HG03558 (cell line): ENCODE data around the gene SBNO2.
A peak's percentile ranks its signal among the peaks of the same experiment; 100 is the strongest.
"Not testable (repeated sequence)": the region's sequence is repeated elsewhere in the genome, so short reads cannot be mapped to it uniquely, and the experiment has no call there.

Experiments
- ATAC-seq: cut with Tn5 transposase; IDR thresholded peaks from one replicate; pipeline ENCODE4 v1.9.1; 2021; ENCODE audit warnings: moderate number of reproducible peaks; ENCODE audit not compliant: unreplicated experiment; ENCODE audit errors: extremely low read depth

SBNO2 gene

GRCh38 chr19:1206864-1207450, 32.9 kb upstream of the SBNO2 start:
- ATAC-seq = no peak

GRCh38 chr19:1206150-1206863, 32.2 kb upstream of the SBNO2 start:
- ATAC-seq = no peak

- ATAC-seq = peak; percentile 73
These were observed 31.3 kb upstream of the SBNO2 start, which contains the start of gene STK11 for GRCh38 chr19:1205114-1206099. STK11 (plus strand) TSS chr19:1205778; CDS start chr19:1206914, 1,136 bp downstream.

DNA sequence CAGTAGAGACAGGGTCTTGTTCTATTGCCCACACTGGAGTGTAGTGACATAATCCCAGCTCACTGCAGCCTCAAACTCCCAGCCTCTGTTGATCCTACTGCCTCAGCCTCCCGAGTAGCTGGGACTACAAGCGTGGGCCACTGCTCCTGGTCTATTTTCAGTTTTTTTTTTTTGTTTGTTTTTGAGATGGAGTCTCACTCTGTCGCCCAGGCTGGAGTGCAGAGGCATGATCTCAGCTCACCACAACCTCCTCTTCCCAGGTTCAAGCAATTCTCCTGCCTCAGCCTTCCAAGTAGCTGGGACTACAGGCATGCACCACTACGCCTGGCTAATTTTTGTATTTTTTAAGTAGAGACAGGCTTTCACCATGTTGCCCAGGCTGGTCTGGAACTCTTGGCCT, 26.5 kb upstream of the SBNO2 start:
- not testable (repeated sequence) for ATAC-seq

- no peak for ATAC-seq
These were observed 25.5 kb upstream of the SBNO2 start for GRCh38 chr19:1199531-1199930.

DNA sequence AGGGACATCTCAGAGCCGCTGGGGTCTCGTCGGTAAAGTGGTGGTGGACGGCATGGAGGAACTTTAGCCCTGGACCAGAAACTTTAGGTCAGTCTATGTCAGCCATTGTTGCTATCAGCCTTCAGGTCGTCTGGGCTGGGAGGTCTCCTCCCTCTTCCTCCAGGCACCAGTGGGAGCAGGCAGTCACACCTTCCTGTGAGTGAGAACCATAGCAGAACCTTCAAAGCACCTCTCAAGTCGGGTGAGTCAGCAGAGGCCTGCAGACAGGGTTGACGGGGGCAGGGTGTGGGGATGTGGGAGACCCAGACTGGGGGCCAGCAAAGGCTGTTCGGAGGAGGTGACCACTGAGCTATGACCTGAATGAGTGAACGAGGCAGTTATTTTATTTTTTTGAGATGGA, 15.4 kb upstream of the SBNO2 start:
- no peak for ATAC-seq

- ATAC-seq = no peak
These were observed 9.6 kb upstream of the SBNO2 start for GRCh38 chr19:1183543-1184172.

DNA sequence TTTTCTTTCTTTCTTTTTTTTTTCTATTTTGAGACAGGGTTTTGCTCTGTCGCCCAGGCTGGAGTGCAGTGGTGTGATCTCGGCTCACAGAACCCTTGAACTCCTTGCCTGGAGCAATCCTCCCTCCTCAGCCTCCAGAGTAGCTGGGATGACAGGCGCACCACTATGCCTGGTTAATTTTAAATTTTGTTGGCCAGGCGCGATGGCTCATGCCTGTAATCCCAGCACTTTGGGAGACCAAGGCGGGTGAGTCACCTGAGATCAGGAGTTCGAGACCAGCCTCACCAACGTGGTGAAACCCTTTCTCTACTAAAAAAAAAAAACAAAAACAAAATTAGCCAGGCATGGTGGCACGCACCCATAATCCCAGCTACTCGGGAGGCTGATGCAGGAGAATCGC, 8.7 kb upstream of the SBNO2 start:
- ATAC-seq = no peak

DNA sequence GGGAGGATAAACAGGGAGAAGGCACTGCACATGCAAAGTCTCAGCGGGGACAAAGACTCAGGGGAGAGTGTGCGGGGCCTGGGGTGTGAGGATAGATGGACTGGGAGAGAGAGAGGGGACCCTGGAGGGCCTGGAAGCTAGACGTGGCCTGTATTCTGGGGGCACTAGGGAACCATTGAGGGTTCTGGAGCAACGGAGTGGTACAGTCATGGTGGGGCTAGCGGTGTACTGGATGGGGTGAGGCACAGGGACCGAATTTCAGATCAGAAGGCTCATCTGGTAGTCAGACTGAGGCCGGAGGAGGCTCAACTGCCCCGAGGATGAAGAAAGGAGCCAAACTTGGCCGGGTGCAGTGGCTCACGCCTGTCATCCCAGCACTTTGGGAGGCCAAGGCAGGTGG, 8.0 kb upstream of the SBNO2 start:
- no peak for ATAC-seq

DNA sequence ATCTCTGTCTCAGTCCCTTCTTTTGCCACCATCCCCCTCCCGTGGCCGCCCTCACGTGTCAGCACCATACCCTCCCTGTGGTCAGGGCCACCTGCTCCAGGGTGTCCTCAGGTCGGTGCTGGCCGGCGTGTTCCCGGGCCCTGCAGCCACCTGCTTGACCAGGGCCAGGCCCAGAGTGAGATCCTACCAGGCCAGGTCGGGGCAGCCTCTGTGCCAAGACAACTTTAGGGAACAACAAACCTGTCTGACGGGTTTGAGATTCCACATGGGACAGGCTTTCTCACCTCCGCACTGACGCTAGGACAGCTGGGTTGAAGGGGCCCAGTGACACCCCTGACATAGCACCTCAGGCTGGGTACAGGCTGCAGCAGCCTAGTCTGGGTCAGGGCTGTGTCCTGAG, 7.5 kb upstream of the SBNO2 start:
- ATAC-seq = no peak

DNA sequence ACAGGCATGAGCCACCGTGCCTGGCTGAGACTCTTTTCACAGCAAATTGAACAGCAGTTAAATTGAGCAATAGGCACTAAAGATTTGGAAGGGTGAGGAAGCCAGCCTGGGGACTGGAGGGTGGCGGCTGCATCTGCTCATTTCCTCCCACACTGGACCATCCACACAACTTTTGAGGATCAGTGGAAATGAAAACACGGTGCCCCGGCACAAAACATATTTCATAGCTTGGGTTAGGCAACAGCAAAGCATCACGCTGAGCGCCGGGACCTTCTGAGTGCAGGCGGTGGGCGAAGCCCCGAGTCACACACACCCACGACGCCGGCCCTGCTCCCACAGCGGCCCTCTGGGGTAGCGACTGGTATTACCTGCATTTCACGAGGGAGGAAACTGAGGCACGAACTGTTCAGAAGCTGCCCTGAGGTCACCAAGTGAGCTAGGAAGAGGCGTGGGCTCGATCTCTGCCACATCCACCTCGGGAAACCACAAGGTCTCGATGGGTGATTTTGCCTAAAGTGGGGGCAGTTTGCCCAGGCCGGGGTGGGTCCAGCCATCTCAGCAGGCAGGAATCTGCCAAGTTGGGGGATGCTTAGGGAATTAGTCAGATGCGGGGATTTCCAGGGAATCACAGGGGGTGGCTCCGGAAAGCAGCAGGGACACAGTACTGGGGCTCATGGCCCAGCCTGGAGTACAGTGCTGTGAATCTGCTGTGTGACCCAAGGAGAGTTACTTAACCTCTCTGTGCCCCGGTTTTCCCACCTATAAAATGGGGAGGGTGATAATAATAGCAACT, 3.5 kb upstream of the SBNO2 start:
- ATAC-seq = no peak

DNA sequence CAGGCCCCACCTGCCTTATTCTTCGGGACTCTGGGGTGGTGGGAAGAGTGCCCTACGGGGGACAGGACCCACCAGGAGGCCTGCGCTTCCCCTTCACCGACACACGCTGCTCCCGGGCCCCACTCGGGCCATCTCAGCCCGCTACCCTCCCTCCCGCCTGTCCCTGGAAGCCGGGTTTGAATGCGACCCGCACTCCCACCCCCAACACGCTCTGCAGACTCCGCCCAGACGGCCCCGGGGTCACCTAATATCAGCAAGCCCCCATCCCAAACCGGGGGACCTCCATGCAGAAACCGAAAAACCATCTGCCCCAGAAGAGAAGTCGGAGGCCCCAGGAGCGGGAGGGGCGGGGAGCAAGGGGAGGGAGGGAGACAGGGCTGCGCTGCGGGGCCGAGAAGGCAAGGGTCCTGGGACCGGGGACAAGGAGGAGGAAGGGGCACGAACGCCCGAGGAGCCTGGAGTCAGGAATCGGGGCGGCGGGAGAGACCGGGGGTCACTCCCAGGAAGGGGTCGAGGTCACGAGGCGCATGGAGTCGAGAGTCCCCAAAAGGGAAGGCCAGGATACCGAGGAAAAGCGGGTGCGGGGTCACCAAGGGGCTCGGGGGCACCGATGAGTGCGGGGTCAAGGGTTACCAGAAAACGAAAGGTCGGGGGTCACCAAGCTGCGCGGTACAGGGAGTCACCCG, 766 bp downstream of the SBNO2 start:
- ATAC-seq = no peak

GRCh38 chr19:1172353-1173158, 1.5 kb downstream of the SBNO2 start:
- ATAC-seq = no peak

- no peak for ATAC-seq
These were observed 2.2 kb downstream of the SBNO2 start for GRCh38 chr19:1171755-1172352.

- no peak for ATAC-seq
These were observed 2.9 kb downstream of the SBNO2 start for GRCh38 chr19:1170938-1171754.

DNA sequence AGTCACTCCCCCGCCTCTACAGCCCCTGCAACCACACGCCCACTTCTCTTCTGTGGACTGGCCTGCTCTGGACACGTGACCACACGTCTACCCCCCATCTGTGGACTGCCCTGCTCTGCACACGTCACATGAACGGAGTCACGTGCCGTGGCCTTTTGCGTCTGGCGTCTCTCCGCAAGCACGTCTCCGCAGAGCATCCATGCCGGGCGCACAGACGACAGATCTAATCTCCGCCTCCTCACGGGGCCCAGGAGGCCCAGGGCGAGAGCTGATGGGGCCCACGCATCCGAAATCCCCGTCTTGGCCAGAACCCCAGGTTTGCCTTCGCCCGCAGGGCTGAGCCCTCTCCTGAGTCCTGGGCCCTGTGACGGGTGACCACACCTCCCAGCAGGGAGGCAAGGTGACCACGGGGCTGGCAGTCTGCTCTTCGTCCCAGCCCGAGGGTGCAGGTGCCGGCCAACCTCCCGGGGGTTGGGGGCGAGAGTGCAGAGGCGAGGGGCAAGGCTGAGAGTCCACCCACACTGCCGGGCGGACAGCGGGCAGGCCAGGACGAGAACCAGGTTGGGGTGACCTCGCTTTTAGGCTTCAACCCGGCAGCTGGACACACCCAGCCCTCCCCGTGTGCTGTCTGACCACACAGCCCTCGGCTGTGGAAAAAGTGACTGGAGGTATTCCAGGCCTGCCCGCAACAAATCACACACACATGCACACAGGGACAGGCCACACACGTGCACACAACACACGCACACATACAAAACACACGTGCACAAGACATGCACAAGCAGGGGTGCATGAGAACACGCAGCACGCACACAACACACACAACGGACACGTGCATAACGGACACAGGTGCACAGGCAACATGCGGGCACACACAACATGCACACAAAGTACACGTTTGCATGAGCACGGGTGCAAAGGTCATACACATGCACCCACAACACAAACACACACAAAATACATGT, 3.9 kb downstream of the SBNO2 start:
- no peak for ATAC-seq
